HG03039 (cell line): ENCODE measurements around the gene PLEKHD1.

Experiments used
- ATAC-seq: cut with Tn5 transposase; IDR thresholded peaks from one replicate; pipeline ENCODE4 v1.9.1; 2021; ENCODE audit warnings: mild to moderate bottlenecking, moderate library complexity; ENCODE audit not compliant: unreplicated experiment

PLEKHD1 gene

DNA sequence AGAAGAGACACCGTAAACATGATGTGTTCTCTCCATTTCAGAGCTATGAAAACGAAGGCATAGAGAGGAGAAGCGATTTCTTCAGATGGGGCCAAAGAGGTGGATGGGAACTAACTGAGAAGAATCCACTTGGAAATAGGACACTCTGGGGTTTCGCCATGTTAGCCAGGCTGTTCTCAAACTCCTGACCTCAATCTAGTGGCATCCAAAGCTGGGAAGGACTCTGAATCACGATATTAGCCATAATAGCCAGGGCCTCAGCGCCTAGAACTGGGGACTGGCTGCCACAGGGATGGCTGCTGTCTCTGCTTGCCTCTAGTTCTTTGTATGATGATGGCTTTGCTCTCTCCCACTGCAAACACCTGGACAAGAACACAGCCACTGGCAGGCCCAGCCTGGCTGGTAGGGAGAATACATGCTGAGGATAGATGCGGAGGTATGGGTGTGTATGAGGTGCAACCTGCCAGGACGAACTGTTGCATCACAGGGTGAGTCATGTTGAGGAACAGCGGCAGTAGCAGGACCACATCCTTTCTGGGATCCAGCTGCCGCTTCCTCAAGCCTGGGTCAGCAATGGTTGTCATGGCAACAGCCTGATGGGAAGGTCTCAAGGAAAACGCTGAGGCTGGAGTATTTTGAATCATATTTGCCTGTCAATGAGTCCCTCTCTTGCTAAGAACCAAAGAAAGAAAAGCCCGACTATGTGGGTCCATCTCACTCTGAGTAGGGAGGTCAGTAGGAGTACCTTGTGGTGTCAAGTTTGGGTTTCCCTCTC lies 59.0 kb downstream of the PLEKHD1 start:
- no peak for ATAC-seq

DNA sequence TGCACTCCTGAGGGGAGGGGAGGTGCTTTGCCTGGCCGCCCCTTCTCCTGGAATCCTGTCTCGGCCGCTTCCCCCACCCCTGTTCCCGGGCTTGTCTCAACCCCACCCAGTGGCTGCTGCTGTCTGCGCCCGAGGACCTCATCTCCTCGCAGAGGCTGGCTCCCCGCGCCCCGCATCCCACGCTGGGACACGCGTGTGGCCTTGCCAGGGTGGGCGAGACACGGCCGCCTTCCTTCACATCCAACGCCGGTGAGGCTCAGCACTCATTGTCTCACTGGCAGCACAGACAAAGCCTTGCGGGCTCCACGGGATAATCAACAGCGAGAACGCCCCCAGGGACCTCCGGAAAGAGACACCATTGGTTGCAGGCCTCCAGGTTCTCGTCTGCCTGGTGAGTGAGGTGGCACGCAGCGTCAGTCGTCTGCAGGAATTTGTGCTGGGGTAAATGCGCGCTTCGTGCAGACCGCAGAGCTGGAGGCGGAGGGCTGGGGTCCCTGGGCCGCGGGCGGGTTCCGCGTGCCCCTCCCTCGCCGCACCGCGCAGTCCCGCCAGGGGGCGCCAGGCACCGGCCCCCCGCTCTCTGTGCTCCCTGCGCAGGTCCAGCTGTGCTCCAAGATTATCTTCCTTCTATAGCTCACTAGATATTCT lies 63.3 kb downstream of the PLEKHD1 start:
- ATAC-seq: no peak

DNA sequence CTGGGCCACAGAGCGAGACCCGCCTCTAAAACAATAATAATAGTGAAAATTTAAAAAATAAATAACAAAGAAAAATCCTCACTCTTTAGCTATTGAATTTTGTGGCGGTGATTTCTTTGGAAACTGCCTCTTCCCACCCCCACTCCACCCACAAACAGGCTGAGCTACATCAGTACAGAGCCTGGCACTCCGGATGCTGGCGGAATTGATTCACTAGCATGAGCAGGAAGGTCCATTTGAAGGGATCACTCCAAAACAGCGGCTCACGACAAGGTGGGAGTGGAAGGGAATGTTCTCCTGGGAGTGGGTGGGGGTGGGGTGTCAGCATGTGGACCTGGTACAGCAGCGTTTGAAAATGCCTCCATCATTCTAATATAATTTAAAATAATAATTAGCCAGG lies 64.0 kb downstream of the PLEKHD1 start:
- ATAC-seq: no peak

DNA sequence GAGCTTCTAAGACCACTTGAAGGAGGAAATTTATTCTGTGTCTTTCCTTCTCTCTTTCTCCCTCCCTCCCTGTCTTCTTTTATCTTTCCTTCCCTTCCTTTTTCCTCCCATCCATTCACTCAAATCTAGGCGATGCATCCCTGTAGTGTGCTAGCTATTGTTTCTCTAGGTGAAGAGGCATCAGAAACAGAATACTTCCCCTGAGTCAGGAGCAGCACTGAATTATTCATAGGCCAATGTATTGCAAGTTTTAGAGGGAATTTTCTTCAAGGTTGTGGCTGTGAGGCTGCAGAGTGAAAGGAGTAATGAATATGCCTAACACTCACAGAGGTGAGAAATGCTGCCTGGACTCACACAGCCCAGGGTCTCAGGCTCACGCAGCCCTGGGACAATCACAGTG lies 67.0 kb downstream of the PLEKHD1 start:
- ATAC-seq: no peak

DNA sequence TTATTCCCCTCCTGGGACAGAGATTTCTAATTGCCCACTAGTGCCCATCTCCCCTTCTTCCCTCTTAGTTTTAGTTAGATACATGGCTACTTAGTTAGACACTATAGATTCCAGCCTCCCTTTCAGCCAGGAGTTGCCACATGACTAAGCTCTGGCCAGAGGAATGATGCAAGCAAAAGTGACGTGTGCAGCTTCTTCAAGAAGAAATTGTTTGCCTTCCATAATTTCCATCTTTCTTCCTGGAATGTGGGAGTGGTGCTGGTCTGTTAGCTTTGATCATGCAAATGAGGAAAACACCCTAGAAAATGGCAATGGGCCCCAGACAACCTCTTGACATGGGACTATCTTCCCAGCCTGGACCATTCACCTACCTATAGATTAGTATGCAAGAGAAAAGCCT lies 68.7 kb downstream of the PLEKHD1 start:
- no peak for ATAC-seq

DNA sequence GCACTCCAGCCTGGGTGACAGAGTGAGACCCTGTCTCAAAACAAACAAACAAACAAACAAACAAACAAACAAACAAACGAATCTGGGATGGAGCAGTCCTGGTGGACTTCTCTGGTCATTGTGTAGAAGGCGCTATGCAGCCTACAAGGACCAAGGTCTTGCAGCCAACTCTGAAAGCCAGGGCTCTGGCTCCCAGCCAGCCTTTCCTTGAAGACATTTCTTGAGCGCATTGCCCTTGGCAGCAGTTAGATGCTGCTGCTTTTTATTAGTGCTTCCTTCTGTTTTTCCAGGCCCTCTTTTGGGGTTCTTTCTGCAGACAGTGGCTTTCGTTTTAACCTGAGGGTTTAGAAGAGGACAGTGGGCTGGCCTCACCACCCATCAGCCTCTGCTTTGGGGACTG lies 70.0 kb downstream of the PLEKHD1 start:
- no peak for ATAC-seq

DNA sequence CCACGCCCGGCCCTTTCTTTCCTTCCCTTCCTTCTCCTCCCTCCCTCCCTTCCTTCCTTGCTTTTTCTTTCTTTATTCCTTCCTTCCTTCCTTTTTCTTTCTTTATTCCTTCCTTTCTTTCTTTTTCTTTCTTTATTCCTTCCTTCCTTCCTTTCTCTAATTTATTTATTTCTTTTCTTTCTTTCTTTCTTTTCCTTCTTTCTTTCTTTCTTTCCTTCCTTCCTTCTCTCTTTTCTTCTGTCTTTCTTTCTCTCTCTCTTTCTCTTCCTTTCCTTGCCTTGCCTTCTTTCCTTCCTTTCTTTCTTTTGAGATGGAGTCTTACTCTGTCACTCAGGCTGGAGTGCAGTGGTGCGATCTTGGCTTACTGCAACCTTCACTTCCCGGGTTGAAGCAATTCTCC lies 74.2 kb downstream of the PLEKHD1 start:
- no peak for ATAC-seq

DNA sequence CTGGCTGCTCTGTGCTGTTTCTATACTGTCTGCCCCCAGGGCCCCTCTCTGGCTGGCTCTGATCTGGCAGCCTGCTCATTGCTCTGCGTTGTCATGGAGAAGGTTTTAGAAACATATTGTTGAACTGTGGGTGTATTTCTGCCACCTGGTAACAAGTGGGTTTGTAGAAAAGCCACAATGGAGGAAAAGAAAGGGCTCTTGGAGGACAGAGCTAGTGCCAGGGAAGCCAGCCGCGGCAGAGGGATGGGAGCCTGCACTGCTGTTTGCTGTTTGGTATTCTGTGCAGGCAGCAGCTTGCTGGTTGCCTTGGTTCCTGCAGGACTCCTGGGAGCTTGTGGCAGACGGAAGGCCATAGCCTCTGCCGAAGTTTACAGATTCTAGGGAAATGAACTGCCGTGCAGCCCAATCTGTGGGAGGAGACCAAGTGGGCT lies 75.1 kb downstream of the PLEKHD1 start:
- ATAC-seq: no peak

DNA sequence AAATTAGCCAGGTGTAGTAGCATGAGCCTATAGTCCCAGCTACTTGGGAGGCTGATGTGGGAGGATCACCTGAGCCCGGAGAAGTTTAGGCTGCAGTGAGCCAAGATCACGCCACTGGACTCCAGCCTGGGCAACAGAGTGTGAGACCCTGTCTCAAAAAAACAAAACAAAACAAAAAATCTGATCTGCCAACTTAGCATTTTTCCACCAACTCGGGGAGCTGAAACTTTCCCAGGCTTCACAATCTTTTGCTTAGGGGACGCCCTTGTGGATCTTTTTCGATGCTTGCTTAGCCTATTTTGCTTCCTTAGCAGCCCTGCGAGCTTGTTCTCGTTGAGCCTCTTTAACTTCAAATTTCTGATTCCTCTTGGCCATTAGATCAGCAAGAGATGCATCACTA lies 76.3 kb downstream of the PLEKHD1 start:
- no peak for ATAC-seq

DNA sequence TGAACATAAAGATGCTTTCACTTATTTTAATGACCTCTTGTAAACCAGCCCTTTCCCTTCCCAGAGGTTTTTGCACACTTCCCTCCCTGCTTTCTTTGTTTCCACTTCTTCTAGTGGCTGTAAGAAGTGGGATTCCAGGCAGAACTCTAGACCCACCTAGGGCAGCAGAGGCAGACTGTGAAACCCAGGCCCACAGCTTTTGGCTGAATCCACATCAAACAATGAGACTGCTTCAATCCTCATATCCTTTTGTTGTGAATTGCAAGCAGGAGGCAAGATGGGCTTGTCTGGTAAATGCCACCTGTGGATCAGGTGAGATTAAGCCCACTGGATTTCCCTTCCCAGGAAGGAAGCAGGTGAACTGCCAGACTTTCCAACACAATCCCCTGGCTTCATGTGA lies 77.4 kb downstream of the PLEKHD1 start:
- ATAC-seq: no peak

DNA sequence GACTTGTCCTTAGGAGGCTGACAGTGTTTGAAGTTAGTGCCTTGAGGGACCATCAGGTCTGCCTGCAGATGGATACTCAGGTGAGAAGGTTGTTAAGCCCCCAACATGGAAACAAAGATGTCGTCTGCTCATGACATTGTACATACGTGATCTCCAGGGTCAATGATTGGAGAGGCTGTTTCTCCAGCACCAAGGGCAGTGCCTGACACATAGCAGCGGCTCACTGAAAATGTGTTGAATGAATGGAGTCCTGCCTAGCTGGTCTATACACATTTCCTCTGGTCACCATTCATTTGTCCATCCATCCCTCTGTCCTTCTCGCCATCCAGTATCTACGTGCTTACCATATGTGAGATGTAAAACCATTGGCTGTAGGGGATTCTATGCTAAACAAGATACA lies 83.0 kb downstream of the PLEKHD1 start:
- no peak for ATAC-seq

DNA sequence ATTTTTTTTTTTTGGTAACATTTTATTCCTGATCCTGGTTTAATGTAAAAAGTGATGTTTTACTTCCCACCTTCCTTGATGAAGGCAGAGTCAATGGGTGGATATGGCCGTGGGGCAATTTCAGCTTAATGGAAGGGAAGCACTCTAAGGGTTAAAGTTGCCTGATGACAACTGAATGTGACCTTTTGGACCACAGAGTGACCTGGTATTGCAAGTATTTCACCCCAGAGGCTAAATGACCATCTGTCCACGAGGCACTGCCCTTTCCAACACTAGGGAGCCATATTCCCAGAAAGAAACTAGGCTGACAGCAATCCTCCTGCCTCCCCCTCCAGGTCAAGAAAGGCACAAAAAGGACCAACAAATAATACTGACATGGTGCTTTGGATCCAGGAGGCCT lies 85.3 kb downstream of the PLEKHD1 start:
- no peak for ATAC-seq

DNA sequence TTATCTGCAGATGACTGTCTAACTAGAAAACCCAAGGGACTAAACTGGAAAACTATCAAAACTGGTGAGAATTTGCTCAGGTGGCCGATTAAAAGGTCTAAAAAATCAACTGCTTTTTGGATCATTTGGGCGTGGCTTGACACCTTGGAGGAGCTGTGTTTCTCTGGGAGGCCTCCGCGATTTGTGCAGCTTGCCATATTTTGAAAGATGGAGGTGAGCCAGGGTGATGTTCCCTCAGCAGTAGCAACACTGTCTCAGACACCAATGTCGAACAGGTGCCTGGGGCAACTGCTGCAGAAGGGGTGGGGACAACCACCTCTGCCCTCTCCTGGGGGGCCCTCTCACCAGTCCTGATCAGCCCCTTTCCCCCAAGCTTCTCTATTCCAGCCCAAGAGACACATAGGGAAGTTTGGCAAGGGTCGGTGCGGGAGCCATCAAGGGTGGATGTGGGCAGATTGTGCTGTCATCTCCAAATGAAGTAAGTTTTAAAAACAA lies 86.4 kb downstream of the PLEKHD1 start:
- ATAC-seq: no peak

DNA sequence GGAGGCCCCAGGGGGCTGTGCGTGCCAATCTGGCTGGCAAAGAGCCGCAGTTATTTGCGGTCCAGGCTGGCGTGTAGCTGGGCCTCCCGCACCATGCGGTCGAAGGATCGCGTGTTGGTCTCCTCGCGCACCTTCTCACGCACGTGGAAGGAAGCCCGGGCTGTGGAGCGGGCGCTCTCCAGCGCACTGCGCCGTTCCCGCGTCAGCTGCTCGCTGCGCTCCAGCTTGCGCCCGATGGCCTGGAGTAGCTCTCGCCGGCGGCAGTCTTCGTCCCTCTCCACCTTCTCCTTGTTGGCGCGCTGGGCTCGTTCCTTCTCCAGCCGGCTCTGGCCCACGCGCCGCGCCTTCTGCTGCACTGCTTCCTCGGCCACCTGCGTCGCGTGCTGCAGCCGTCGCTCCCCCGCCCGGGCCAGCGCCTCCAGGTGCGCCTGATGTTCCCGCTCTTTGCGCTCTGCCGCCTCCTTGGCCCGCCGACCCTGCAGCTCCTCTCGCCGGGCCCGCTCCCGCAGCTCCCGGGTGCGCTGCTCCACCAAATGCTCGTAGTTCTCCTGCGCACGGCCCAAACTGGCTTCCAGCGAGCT lies 87.0 kb downstream of the PLEKHD1 start:
- ATAC-seq: no peak

DNA sequence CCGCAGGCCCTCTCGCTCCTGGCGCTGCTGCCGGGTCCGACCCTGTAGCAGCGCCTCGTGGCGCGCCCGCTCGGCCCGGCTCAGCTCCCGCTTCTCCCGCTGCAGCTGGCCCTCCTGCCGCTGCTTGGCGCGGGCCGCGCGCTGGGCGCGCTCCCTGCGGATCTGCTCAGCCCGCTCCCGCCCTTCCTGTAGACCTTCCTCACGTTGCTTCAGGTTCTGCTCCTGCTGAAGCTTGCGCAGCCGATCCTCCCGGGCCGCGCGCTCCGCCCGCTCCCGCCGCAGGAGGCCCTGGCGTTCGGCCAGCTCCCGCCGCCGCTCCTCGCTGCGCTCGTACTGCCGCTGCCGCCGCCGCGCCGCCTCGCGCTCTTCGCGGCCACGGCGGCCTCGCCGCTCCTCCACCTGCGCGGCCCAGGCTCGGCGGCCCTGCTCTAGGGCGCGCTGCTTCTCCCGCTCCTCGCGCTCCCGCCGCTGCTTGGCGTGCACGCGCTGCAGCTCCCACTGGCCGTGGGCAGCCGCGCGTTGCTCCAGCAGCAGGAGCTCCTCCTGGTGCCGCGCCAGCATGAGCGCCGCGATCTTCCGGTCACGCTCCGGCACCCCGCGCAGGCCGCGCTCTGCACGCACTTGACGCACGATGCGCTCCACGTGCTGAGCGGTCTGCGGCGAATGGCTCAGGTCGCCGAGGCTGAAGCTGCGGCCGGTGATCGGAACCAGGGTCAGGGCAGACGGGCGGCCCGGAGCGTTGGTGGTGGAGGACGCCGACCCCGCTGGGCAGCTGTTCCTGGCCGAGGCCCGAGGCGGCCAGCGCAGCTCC lies 87.7 kb downstream of the PLEKHD1 start:
- ATAC-seq: no peak

DNA sequence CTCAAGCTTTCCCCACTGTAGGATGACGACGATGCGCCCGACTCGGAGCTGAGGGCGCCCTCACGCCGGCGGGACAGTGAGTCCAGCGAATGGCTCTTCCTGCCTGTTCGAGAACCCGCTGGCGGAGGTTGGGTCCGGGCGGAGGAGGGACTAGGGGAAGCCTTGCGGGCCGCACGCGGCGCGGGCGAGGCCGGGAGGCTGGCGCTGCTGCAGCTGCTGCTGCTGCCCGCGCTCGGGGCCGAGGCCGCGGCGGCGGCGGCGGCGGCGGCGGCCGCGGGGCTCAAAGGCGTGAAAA lies 88.3 kb downstream of the PLEKHD1 start:
- ATAC-seq: no peak

DNA sequence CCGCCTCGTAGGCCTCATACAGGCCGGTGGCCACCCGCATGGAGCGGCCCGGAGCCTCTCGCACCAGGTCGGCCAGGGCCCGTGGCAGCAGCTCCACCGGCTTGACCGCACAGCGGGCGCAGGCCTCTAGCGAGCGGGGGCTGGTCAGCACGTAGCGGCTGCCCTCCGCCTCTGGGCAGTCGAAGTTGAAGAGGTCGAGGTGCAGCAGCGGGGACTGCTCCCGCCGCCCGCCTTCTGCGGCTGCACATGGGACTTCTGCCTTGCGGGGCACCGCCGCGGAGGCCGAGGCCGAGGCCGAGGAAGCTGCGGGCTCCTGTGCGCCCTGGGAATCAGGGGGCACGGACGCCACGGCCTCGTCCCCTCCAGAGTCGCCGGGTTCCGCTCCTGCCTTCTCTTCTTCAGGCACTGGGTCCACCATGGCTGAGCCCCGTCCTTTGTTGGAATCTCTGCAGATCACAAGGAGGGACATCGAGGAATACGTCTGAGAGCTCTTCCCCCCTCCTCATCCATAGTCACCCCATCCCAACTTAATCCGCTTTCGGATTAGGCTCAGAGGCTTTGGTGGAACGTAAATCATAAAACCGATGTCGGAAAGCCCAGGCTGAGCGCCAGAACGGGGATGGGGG lies 88.8 kb downstream of the PLEKHD1 start:
- no peak for ATAC-seq

DNA sequence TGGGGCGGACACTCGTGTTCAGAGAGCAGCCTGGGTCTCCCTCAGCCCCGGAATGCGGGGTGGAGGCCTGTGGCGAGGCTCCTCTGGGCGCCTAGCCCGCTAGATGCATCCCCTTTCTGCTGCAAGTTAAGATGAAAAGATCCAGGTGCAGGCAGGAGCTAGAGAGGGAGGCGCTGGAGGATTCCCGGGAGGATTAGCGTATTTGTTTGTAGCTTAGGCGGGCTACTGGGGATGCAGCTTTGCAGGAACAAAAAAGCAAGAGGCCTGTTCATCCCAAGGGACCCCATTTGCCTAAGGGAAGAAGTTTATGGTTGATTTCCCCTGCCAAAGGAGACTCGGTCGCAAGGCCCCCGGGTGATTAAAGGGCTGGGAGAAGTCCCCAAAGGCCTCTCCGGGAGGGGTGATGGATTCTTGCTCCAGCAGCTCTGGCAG lies 89.3 kb downstream of the PLEKHD1 start:
- no peak for ATAC-seq

DNA sequence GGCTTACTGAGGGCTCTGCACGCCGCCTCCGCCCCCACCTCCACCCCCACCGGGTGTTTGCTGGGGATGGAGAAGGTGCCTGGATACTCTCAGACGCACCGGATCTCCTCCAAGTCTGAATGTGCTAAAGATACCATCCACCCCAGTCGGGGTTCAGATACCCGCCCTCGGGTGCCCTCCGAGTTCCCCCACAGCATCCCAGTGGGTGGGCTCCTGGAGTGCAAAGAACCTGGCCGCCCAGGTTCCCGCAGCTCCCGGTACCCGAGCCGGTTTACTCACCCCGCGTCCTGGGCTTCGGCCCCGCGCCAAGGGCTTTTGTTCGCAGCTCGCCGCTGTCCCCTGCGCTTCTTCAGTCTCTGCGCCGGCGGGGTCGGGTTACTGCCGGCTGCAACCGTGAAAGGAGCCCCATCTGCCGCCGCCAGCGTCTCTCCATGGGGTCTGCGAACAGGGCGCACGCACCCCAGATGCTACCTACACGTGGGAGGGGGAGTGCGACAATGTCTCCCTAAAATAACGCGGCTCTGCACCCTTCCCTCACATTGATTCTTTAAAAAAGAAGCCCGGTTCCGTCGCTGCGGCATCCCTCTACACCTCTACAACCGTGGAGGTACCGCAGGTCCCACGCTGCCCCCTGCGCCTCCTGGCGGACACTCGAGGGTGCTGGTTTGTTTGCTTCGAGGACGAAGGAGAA lies 89.9 kb downstream of the PLEKHD1 start, which contains the start of gene CCDC177:
CCDC177 (minus strand) TSS at position 609 of the 691 bp plus-strand sequence. CDS start 1,249 bp downstream, outside the sequence.
- no peak for ATAC-seq

DNA sequence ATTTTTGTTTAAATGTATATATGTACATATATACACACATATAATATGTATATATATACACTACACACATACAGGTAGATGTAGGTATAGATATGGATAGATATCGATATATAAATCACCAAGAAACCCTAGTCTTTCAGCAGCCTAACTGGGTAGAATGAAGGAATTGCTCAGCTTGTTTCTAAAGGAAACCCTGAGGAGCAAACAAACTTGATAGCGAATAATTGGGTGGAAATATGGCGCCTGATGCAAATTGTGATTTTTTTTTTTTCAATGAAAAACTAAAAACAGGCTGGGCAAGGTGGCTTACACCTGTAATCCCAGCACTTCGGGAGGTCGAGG lies 90.4 kb downstream of the PLEKHD1 start:
- no peak for ATAC-seq
